ENCODE results near the gene DCST1.
A peak's percentile ranks its signal among the peaks of the same experiment; 100 is the strongest.

The DCST1 gene

GRCh38 chr1:155022927-155023236 lies 10.7 kb upstream of the DCST1 start:
- H3K27ac ChIP-seq, result peak overlapping the region; percentile 76
- peak; percentile 19 for TF ChIP-seq CTCF (conservative IDR thresholded peaks at IDR 0.05)

GRCh38 chr1:155023627-155024026 lies 10.0 kb upstream of the DCST1 start:
- H3K27ac ChIP-seq, result peak overlapping the region; percentile 76

GRCh38 chr1:155024315-155024714 lies 9.3 kb upstream of the DCST1 start:
- no peak overlapping the region for H3K27ac ChIP-seq
- no peak for TF ChIP-seq CTCF (conservative IDR thresholded peaks at IDR 0.05)

More at GRCh38 chr1:155023627-155024026, 10.0 kb upstream of the DCST1 start:
- no peak for TF ChIP-seq CTCF (conservative IDR thresholded peaks at IDR 0.05)

- TF ChIP-seq CTCF (conservative IDR thresholded peaks at IDR 0.05), result no peak
- no peak overlapping the region for H3K27ac ChIP-seq
These were observed 7.5 kb upstream of the DCST1 start for GRCh38 chr1:155026154-155026553.

- no peak overlapping the region for H3K27ac ChIP-seq
- TF ChIP-seq CTCF (conservative IDR thresholded peaks at IDR 0.05), result no peak
These were observed 7.0 kb upstream of the DCST1 start for GRCh38 chr1:155026588-155026987.

GRCh38 chr1:155029513-155030242 lies 3.9 kb upstream of the DCST1 start:
- TF ChIP-seq CTCF (conservative IDR thresholded peaks at IDR 0.05), result no peak

GRCh38 chr1:155030243-155030795 lies 3.3 kb upstream of the DCST1 start:
- no peak for TF ChIP-seq CTCF (conservative IDR thresholded peaks at IDR 0.05)
- no peak overlapping the region for H3K27ac ChIP-seq

More at GRCh38 chr1:155029513-155030242, 3.9 kb upstream of the DCST1 start:
- no peak overlapping the region for H3K27ac ChIP-seq

All from VCaP (cell line).